GM10847 (cell line): ENCODE results near the gene DLAT.

Source experiments
- POLR2A ChIP-seq: IDR thresholded peaks from 2 replicates; pipeline ENCODE4 v1.6.1; 2011; ENCODE audit not compliant: insufficient read length; ENCODE audit errors: extremely low read depth

The DLAT gene

DNA sequence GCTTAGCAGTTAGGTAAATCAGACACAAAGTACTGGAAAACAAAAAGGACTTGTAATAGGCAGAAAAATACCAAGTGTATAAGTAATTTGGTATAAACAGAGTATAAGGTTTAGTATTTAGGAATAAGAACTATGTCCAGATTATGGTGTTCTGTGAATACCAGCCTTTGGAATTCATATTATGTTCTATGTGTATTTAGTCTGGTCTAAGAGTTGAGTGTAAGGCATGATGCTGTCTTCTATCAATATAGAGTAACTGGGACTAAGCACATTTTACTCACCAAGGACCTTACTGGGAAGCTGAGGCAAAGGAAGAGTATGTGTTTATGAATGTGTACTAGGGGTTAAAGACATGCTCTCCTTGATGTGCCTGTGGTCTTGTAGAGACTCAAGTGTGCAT lies 71.0 kb downstream of the DLAT start:
- TF ChIP-seq POLR2A: no peak

GRCh38 chr11:112097734-112098528 lies 72.7 kb downstream of the DLAT start:
- TF ChIP-seq POLR2A: no peak

DNA sequence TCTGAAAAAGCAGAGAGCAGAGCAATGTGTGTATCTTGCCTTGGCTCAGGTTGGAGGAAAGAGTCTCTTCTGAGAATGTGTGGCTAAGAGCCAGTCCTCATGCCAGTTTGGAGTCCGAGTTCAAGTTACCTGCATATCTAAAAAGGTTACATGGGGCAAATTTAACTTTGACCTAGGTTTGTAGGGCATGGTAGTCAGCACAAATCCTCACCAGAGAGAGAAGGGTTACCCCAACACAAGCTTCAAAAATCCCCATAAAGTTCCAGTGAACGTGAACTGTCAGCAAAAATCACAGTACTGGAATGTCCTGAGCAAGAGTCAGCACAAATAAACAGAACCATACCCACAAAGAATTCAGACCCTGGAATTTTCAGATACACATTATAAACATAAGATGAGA lies 75.3 kb downstream of the DLAT start:
- TF ChIP-seq POLR2A: no peak

GRCh38 chr11:112103446-112103845 lies 78.2 kb downstream of the DLAT start:
- TF ChIP-seq POLR2A: no peak

- TF ChIP-seq POLR2A: no peak
Observed at GRCh38 chr11:112106070-112106469, 80.9 kb downstream of the DLAT start.
